ENCODE measurements around the gene TBL1XR1.
"Not testable (repeated sequence)": the region's sequence is repeated elsewhere in the genome, so short reads cannot be mapped to it uniquely, and the experiment has no call there.

Gene TBL1XR1

DNA sequence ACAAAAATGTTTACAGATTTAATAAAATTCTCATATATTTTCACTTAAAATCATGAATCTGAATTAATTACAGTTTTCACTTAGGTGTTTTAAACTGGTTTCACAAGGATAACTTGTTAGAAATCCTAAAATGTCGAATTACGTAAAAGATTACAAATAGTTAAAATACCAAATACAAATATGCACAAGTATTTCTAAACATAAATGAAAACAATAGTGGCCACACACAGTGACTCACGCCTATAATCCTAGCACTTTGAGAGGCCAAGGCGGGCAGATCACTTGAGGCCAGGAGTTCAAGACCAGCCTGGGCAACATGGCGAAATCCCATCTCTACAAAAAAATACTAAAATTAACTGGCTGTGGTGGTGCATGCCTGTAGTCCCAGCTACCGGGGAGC lies 10.9 kb upstream of the TBL1XR1 start:
- no peak for DNase-seq (ENCODE audit: low spot score)

DNA sequence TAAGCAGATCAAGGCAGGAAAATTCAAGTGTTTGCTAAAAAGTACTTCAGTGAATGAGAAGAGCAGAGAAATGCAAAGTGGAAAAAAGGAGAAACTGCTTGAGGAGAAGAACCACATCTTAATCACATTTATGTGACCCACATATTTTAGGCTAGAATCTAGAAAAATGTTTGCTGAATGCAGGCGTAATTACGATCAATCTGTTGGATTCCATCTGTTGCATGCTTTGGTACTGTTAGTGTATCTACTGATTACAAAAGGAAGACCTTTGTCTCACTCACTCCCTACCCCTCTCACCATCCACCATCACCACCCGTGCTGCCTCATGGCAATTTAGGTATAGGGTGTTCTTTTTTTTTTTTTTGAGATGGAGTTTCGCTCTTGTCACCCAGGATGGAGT lies 9.7 kb upstream of the TBL1XR1 start:
- DNase-seq (ENCODE audit: low spot score): no peak

DNA sequence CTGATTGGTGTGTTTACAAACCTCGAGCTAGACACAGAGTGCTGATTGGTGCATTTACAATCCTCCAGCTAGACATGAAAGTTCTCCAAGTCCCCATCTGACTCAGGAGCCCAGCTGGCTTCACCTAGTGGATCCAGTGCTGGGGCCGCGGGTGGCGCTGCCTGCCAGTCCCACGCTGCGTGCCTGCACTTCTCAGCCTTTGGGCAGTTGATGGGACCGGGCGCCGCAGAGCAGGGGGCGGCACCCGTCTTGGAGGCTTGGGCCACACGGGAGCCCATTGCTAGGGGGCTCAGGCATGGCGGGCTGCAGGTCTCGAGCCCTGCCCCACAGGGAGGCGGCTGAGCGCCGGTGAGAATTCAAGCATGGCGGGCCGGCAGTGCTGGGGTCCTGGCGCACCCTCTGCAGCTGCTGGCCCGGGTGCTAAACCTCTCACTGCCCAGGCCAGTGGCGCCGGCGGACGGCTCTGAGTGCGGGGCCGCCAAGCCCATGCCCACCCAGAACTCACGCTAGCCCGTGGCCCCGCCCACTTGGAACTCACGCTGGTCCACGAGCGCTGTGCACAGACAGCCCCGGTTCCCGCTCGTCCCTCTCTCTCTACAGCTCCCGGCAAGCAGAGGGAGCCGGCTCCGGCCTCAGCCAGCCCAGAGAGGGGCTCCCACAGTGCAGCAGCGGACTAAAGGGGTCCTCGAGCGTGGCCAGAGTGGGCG lies 6.6 kb upstream of the TBL1XR1 start:
- DNase-seq (ENCODE audit: low spot score): no peak

DNA sequence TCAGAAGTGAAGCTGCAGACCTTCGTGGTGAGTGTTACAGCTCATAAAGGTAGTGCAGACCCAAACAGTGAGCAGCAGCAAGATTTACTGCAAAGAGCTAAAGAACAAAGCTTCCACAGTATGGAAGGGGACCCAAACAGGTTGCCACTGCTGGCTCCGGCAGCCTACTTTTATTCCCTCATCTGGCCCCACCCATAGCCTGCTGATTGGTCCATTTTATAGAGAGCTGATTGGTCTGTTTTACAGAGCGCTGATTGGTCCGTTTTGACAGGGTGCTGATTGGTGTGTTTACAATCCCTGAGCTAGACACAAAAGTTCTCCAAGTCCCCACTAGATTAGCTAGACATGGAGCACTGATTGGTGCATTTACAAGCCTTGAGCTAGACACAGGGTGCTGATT lies 5.7 kb upstream of the TBL1XR1 start:
- DNase-seq (ENCODE audit: low spot score): not testable (repeated sequence)

DNA sequence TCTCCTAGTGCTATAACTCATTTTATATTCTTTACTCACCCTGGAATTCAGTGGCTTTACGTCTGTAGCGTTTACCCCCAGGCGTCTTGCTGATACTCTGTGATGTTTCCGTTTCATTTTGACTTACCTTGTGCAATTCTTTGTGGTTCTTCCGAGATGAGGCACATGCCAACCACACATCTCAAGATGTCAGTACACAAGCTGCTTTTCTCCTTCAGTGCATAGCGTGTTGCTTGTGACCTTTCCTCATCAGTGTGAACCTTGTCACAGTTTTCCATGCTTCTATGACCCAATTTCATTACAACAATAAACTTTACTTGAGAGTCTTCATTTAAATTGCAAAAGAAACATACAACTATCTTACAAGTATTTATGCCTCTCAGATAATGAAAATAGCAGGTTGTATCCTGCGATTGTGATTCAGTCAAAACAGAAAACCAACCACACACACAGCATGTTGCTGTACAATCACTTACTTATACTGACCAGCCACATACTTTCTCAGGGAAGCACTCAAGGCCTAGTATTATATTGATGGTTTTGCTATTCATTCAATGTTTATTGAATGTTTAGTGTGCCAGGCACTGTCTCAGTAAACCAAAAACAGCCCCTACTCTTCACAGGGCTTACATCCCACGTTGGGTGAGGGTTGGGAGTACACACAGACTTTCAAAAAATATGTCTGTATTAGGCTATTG lies 4.6 kb upstream of the TBL1XR1 start:
- no peak for DNase-seq (ENCODE audit: low spot score)

DNA sequence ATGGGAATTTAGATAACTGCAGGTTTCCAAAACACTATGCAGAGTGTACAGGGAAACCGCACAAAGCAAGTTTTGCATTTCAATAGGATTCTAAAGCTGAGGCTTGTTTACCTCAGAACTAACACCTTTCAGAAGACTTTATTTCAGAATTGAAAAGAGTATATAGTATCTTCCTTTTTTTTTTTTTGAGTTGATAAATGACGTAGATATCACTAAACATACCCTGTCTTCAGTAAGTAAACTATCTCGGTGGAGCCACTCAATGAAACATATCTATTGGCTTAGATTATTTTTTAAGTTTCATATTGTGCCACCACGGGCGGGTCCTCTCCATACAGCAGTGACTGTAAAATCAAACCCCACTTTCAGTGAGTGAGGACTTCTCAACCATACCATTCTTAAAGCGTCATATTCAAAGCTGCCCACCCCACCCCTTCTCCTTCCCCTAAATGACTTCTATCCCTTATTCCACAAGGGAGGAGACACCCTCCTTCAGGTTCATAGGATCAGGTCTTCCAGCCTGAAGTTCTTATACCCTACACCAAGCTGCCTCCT lies 2.0 kb upstream of the TBL1XR1 start:
- DNase-seq (ENCODE audit: low spot score): no peak

DNA sequence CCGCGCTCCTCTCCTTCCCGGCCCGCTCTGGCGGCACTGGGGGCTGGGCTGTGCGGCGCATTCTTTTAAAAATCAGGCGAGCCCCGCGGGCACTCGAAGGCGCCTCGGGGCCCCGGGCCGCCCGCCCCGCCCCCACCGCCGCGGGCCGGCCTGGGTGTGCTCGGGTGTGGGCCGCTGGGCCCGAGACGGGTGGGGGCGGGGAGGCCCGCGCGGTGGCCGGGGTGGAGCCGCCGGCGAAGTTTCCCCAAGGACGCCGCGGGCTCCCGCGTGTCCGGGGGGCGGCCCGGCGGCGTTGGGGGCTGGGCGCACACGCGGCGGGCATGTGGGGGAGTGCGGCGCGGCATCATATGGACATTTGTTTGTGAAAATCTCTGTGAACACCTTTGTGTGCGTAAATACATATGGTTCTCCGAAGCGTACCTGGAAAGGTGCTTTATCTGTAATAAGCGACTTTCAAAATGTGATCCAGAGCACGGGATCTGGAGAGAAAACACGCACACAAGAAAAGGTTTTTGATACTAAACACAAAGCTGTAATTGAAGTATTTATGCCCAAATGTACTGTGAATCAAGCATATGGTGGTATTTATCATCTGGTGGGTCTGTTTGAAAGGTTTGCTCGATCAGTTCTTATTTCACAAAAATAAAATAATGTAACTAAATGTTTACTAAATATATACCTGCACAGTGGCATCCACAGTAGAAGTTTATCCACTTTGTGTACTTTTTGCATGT lies 612 bp upstream of the TBL1XR1 start:
- DNase-seq (ENCODE audit: low spot score): no peak

DNA sequence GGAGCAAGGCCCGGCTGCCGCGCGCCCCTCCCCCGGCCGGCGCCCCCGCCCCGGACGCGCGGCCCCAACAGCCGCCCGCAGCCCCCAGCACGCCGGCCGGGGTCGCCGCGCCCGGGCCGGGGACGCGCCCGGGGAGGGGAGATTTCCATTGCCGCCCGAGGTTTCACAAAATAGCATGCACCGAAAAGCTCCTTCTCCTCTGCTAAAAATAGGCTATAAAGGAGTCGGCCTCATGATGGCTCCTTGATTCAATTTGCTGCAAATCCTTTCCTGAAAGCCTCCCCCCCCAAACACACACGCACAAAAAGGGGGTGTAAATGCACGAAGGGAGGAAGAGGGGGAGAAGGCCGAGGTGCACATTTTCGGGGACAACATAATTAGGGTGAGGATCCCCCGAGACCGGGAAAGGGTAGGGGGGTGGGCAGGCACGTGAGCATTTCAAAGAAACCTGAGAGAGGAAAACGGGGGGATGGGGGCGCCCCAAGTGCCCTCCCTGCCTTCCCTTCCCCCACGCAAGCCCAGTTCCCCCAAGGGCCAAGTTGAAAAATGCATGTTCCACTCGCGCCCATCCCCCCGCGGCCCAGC lies 734 bp downstream of the TBL1XR1 start:
- peak; percentile 74 for DNase-seq (ENCODE audit: low spot score)

DNA sequence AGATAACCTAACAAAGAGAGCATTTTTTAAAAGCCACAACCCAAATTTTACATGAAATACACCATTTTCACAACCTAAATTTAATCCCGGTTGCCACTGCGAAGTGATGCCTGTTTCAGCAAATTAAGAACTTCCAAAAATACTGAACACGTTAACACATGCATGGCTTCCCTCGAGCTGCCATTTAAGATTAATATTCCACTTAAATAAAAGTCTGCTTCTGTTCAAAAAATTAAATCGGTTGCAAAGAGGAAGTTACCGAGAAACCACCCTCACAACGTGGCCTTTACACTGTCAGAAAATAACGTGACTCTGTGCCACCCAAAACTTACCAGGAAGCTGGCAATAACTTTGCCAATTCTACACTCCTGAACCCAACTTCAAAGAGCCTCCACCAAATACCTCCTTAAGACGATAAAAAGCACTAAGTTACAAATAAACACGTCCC lies 1.2 kb downstream of the TBL1XR1 start:
- DNase-seq (ENCODE audit: low spot score): peak; percentile 49

DNA sequence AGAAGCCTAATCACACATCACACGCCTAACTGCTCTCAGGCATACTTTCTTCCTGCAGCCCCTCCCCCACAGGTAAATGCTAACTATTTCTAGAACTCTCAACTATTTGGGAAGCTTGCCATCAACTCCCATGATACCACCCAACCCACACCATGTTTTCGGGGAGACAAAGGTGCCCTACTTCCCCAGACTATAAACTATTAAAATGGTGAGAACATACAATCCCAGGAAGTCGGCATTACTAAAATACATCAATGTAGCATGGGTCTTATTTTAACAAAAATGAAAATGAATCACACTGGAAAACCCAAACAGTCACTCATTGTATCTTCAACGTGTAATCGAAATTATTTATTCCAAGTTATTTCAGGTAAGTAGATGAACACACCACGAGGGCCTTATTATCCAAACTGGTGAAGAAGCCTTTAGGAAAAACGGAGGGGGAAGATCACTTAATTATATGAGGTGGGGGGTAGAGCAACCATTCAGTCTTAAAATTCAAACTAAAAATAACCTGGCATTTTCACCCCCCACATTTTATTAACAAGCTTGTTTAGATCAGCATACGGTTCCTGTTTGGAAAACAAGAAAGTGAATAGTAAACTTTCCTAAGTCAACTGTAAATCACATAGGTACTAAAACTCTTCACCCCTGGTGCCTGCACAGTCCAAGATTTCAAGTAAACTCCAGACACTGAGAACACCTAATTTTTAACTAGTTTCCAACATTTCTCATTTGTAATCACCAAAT lies 1.9 kb downstream of the TBL1XR1 start:
- peak; percentile 47 for DNase-seq (ENCODE audit: low spot score)

DNA sequence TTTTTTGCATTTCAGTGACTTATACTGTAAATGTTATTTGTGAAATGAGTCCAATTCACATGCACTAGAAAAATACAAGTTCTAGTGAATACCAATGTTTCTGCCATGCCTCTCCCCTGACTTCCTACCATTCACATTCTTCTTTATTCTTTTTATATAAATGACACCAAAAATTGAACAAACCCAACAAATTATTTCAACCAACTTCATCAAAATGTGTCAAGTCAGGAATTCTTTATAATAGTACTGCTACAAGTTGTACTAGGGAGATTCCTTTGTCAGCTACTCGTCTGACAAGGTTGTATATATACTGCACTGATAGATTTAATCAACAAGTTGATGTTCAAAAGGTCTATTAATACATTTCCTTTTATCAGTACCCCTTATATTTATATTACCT lies 3.0 kb downstream of the TBL1XR1 start:
- DNase-seq (ENCODE audit: low spot score): no peak

DNA sequence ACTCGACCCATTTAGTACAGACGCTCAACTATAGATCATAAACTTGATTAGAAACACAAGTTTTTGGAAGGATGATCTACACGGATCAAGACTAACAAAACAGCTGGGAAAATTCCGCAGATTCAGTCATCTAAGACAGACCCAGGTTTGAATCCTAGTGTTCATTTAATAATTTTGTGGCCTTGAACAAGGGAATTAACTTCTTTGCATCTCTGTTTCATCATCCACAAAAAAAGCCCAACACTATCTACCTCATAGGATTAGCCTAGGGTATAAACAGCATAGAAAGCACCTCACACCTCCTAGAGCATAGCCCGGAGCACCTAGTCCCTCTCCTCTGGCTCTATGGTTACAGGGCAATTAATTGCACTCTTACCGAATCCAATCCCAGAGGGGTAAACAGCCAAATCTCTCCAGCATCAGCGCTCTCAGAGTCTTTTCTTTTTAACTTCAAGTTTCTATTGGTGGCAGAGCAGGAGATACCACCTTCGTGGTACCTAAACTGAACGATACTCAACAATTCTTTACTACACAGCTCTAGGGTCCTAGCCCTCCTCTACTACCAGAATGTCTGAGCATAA lies 3.5 kb downstream of the TBL1XR1 start:
- peak; percentile 15 for DNase-seq (ENCODE audit: low spot score)

DNA sequence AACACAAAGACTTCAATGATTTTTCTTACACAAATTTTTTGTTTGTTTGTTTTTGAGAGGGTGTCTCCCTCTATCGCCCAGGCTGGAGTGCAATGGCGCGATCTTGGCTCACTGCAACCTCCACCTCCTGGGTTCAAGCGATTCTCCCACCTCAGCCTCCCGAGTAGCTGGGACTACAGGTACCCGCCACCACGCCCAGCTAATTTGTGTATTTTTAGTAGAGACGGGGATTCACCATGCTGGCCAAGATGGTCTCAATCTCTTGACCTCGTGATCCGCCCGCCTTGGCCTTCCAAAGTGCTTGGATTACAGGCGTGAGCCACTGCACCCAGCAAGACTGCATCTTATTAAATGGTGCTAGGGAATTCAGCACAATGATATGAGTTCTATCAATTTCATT lies 4.0 kb downstream of the TBL1XR1 start:
- not testable (repeated sequence) for DNase-seq (ENCODE audit: low spot score)

DNA sequence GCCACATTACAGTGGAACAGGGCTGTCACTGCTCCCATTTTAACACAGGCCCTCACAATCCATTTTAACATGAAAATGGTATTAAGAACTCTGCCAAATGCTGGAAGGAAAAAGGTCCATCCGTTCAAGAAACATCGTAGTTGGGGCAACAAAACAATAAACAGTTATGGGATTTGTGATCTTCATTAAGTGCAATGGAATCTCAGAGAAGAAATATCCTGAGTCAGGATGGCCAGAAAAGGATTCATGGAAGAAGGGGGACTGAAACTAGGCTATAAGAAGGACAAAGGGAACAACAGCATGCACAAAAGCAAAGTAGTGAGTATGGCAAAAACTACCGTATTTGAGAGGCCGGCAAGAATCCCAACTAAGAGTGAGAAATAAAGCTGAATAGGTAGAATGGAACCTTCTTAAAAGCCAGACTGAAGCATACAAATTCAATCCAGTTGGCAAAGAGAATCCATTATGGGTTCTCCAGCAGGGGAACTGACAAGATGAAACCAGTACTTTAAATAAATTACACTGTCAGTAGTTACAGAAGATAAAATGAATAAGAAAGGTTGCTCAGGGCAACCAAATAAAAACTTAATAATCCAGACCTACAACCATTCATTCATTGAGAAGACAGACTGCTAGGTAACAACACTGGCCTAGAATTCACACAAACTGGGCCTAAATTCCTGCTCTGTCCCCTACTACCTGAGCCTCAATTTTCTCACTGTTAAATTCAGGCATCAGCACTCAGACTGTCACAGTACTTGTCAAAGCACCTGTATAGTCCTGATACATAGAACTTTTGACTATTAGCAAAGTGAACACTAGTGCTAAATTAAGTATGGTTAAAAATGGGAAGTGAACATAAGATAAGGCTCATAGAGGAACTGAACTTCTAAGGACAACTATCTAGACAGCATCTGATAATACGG lies 6.3 kb downstream of the TBL1XR1 start:
- no peak for DNase-seq (ENCODE audit: low spot score)

DNA sequence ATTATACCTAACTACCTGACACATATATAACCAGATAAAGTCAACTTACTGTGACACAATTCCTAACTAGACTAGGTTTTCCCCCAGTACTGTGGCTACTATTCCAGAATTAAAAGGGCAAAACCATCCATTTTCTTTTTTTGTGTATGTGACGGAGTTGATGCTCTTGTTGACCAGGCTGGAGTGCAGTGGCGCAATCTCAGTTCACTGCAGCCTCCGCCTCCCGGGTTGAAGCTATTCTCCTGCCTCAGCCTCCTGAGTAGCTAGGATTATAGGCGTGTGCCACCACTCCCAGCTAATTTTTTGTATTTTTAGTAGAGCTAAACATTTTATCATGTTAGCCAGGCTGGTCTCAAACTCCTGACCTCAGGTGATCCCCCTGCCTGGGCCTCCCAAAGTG lies 7.1 kb downstream of the TBL1XR1 start:
- DNase-seq (ENCODE audit: low spot score): not testable (repeated sequence)

DNA sequence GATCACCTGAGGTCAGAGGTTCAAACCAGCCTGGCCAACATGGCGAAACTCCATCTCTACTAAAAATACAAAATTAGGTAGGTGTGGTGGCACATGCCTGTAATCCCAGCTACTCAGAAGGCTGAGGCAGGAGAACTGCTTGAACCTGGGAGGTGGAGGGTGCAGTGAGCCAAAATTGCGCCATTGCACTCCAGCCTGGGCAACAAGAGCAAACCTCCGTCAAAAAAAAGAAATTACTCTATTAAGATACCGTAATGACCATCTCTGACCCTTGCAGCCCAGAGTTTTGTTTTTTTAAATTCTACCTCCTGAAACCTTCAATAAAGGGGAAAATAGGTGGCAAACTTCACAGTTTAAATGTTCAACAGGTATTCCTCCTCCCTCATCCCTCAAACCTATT lies 9.0 kb downstream of the TBL1XR1 start:
- DNase-seq (ENCODE audit: low spot score): not testable (repeated sequence)

DNA sequence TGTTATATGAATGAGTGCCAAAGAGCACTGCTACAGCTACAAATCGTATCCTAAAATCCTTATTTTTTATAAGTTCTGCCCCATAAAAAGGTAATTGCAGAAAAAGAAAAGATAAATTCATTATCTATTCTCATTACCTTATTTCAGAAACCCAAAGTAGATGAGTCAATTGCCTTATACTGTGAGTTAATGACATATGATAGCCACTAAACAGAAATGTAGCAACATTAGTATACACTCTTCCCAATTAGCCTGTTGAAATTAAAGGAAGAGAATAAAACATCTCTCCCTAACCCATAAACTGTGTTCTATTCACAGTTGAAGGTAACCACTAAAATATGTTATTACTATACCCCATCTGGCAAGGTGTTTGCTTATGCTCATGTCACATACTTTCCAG lies 11.0 kb downstream of the TBL1XR1 start:
- no peak for DNase-seq (ENCODE audit: low spot score)

DNA sequence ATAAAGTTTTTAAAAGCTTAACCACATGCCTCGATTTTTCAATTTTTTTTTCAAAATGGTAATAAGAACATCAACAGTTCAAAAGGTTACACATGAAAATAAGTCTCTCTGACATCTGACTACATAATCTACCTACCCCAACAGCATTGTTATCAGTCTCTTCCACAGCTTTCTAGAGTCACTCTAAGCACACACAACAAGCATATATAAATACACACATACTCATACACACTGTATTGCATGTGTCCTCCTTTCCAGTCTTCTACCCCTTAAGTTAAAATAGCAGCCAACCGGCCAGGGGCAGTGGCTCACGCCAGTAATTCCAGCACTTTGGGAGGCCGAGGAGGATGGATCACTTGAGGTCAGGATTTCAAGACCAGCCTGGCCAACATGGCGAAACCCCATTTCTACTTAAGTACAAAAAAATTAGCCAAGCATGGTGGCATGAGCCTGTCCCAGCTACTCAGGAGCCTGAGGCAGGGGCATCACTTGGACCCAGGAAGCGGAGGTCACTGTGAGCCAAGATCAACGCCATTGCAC lies 12.2 kb downstream of the TBL1XR1 start:
- DNase-seq (ENCODE audit: low spot score): no peak

DNA sequence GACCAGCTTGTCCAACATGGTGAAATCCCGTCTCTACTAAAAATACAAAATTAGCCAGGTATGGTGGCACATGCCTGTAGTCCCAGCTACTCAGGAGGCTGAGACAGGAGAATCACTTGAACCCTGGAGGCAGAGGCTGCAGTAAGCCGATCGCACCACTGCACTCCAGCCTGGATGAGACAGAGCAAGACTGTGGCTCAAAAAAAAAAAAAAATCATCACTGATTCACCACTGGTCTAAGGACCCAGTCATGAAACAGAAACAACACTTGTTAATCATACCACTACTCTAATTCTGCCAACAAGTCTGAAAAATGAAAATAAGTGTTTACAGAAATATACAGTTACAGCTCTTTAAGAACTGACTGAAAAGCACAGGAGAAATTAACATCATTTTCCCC lies 12.7 kb downstream of the TBL1XR1 start:
- DNase-seq (ENCODE audit: low spot score): not testable (repeated sequence)

DNA sequence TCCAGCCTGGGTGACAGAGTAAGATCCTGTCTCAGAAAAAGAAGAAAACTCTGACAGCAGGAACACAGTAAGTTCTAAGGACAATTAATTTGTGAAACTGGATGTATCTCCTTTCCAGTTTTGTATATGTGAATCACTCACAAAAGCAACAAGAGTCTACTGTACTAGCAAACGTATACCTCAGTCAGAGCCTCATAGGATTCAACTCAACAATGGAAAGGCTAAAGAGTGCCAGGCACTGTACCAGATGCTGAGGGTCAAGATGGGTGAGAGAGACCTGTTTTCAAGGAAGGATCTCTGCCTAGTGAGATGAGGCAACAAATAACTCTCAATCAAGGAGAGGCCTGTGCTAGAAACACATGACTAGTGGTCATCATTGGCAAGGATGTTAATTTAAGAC lies 14.9 kb downstream of the TBL1XR1 start:
- DNase-seq (ENCODE audit: low spot score): no peak
